Prostate gland (tissue), 2 donors: ENCODE results near the gene PPM1N.

Experiments
- CTCF ChIP-seq, 4 experiments: fragments of 200-600 bp in 2 of 4; fragments of 450-650 bp in 2 of 4; sonication (generic) in 2 of 4; IDR thresholded peaks; 1 replicate in 3 of 4; 2 replicates in 1 of 4; pipeline ENCODE4 v1.5.1; 2016 to 2019; ENCODE audit warnings: antibody characterized with exemption in 4 of 4, mild to moderate bottlenecking in 2 of 4, moderate library complexity in 2 of 4
- POLR2A ChIP-seq: fragments of 450-650 bp; IDR thresholded peaks from one replicate; pipeline ENCODE4 v1.6.1; 2016; ENCODE audit warnings: antibody characterized with exemption, mild to moderate bottlenecking
- POLR2AphosphoS5 ChIP-seq: sonication (generic); formaldehyde crosslinking; IDR thresholded peaks from one replicate; pipeline ENCODE4 v1.6.1; 2017; ENCODE audit warnings: antibody characterized with exemption

GRCh38 chr19:45529420-45529785 is 31.2 kb downstream of the PPM1N start:
- TF ChIP-seq POLR2AphosphoS5 (no peak), CTCF (IDR thresholded peaks at IDR 0.05) (no peak), POLR2A (no peak)
